ENCODE data around the gene TMEM151B. TPM values are rescaled to one million over a fixed set of nuclear protein-coding genes. Genes with fewer than 3 reads are reported as not detected.

The TMEM151B gene
- total RNA-seq, 1 donor from 2014 or later = not detected

DNA sequence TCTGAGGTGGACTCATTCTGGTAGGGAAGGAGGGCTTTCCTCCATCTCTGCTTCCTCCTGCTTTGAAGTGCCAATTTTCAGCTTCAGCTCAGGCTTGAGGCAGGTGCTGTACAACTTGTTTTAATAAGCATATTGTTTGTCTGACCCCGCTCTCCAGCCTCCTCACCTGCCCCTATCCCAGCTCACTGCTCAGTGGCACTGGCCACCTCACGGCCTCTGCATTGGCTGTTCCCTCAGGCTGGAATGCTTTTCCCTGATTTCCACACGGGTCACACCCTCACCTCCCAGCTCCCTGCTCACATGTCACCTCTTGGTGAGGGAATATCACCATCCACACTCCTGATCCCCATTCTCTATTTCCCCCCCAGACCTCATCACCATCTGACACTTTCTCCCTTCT, 28.6 kb downstream of the TMEM151B start:
- intact Hi-C loops (cut with micrococcal nuclease) = no loop called here

GRCh38 chr6:44300292-44300823, 30.1 kb downstream of the TMEM151B start:
- intact Hi-C loops (cut with micrococcal nuclease) = no loop called here

DNA sequence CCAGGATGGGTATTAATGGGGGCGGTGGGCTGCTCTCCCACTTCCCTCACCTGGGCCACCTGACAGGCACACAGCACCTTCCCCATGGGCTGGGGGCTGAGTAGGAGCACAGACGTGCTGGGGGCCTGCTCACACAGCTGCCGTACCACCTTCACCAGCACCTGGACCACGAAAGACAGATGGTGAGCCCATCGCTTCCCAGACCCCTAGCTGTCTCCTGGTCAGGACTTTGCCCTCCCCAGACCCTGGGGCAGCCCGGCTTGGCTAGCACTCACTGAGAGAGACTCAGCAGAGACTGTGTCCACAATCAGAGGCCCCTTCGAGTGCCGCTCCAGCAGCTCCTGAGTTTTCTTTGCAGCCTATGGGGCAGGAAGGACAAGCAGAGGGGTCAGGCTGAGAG, 30.9 kb downstream of the TMEM151B start:
- intact Hi-C loops (cut with micrococcal nuclease) = no loop called here

- intact Hi-C loops (cut with micrococcal nuclease) = no loop called here
Observed at GRCh38 chr6:44301782-44302564, 31.7 kb downstream of the TMEM151B start.

- intact Hi-C loops (cut with micrococcal nuclease) = no loop called here
Observed at GRCh38 chr6:44302856-44303255, 32.6 kb downstream of the TMEM151B start.

DNA sequence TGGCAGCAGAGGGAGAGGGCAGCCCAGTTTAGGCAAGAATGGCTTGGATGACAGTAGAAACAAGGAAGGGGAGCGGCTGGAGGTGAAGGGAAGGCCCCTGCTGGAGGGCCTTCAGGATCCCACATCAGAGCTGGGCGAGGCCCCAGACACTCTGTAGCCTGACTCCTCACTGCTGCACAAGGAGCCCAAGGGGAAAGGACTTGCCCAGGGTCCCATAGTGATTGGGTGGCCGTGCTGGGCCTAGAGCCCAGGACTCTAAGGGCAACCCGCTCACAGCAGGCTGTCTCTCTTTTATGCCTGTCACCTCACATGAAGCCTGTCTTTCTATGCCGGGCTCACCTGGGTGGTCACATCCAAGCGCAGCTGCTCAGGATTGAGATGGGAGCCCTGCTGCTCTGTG, 33.6 kb downstream of the TMEM151B start:
- intact Hi-C loops (cut with micrococcal nuclease) = loop anchor here (1.0 kb wide), 1 partner anchor 36 kb away; no protein-coding TSS in a partner anchor

DNA sequence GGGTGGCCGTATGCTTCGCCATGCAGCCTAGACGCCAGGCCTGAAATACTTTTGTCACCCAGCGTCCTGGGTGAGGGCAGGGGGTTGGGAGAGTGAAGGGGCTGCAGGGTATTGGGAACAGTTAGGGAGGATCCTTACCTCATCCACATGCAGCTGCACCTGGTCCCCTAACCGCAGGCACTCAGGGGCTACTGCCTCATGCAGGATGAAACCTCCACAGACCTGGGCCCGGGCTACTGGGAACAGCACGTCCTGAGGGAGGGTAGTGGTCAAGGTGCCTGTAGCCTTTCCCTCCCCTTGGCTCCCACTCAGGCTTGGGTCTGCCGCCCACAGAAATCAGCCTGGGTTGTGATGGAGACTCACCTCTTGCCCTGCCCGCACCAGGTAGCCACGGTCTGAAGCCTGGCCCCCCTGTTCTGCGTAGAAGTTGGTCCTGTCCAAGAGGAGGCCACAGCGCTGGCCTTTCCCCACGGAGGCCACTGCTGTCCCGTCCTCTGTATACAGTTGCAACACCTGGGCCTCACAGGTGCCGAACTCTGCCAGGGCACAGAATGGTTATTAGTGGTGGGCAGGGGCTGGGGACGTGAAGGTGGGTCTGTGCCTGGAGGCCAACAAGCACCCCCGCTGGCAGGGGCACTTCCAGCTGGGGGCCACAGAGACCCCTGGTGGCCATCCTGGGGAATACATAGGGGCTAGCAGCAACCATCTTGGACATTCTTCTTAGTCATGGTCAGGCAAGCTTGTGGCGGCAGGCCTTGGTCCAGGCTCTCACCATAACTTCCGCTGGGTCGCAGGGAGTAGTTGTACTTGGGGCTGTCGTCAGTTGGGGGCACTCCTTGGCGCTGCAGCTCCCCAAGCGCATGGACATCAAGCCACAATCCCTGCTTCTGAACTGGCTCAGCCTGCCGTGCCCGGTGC, 34.3 kb downstream of the TMEM151B start:
- intact Hi-C loops (cut with micrococcal nuclease) = loop anchor here (1.0 kb wide), 1 partner anchor 36 kb away; no protein-coding TSS in a partner anchor

DNA sequence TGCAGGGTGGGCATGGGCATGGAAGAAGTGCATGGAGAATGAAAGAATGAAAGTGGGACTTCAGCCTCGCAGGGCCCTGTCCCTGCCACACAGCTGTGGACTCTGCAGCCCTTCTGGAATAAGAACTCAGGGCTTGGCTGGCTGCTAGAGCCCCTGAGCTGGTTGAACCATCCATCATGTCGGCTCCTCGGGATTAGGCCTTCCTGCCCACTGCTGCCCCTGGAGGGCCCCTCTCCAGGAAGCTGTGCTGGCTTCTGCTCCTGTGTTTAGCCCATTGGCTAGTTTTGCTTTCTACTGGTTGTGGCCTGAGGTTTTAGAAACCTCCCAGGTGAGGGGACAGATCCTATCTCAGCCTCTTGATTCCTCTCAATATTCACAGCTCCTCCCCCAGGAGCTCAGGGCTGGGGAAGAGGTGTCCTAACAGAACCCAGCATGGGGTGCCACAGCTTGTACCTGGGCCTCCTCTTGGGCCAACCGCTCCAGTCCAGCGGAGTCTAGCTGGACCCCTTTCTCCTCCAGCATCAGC, 35.0 kb downstream of the TMEM151B start:
- intact Hi-C loops (cut with micrococcal nuclease) = no loop called here

DNA sequence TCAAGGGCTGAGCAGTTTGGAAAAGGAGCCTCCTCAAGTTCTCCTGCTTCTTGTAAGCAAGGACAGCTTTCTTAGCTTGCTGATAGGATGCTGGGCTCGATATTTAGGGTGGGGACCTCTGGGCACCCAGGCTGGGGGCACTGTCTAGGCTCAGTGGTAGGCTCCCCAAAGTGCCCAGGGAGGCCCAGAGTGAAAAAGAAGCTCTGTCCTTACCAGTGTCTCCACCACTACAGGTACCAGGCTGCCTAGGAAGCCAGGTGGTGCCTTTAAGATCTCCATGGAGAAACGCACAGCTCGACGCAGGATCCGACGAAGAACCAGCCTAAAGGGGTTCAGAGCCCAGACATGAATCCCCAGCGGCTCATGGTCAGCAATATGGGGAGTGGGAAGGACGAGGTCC, 36.5 kb downstream of the TMEM151B start:
- intact Hi-C loops (cut with micrococcal nuclease) = no loop called here

DNA sequence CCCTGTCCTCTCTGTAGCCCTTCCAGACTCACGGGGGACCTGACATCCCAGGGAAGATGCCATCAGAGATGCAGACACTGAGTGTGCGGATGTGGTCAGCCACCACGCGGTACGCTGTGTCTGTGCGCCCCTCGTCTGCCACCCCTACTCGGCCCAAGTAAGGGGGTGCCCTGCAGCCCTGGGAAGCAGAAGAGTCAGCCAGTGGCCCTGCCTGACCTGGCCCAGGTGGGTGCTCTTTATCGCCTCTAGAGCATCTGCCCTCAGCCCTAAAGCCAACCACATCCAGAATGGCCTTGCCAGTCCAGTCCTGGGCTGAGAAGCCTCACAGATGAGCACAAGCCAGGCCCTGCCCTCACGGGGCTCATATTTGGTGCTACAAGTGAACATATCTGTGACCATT, 37.0 kb downstream of the TMEM151B start:
- intact Hi-C loops (cut with micrococcal nuclease) = no loop called here

GRCh38 chr6:44309092-44309491, 38.8 kb downstream of the TMEM151B start:
- intact Hi-C loops (cut with micrococcal nuclease) = no loop called here

GRCh38 chr6:44309631-44310030, 39.4 kb downstream of the TMEM151B start:
- intact Hi-C loops (cut with micrococcal nuclease) = loop anchor here (10.0 kb wide), 1 partner anchor 535 kb away; the partner anchor contains the start of gene VEGFA

- intact Hi-C loops (cut with micrococcal nuclease) = loop anchor here (10.0 kb wide), 1 partner anchor 535 kb away; the partner anchor contains the start of gene VEGFA
Observed at GRCh38 chr6:44310241-44310640, 40.0 kb downstream of the TMEM151B start.

DNA sequence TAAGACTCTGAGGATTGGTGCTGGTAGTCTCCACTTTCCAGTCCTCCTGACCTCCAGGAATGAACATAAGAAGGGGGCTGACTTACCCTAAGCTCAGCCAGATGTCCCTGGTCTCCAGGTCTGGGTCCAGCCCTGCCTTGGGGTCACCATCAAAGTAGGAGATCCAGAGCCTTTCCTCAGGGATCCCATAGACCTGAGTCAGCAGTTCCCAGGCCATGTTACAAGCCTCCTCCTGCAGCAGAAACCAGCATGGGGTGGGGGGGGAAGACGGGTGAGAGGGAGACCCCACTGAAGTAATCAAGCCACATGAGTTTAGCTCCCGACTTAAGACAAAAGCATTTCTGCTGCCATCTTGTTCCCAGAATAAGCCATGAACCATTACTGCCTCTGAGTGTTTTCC, 41.1 kb downstream of the TMEM151B start:
- intact Hi-C loops (cut with micrococcal nuclease) = loop anchor here (10.0 kb wide), 1 partner anchor 537 kb away; the partner anchor contains the start of gene VEGFA

DNA sequence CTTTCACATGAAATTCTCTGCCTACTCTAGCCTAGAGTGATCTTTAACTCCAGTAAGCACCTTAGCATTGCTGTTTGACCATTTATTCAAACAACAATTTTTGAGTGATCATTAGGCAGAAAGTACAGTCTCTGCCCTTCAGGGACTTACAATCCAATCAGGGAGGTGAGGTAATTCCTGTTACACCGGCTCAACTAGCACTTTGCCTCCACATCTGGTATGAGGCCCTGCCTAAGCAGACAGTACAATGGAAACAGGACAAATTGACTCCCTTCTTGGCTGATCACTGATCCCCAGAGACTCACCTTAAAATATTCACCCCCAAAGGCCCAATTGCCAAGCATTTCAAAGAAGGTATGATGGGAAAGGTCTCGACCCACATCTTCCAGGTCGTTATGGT, 41.5 kb downstream of the TMEM151B start:
- intact Hi-C loops (cut with micrococcal nuclease) = loop anchor here (10.0 kb wide), 1 partner anchor 537 kb away; the partner anchor contains the start of gene VEGFA

GRCh38 chr6:44312901-44313788, 42.9 kb downstream of the TMEM151B start, which contains the start of gene AARS2:
Gene AARS2, minus strand, starts transcription at chr6:44313347. Its CDS starts 24 bp downstream, at chr6:44313323.
- intact Hi-C loops (cut with micrococcal nuclease) = loop anchor here (1.0 to 10.0 kb wide), 8 partner anchors 25 to 684 kb away; partner anchors contain the start of genes CDC5L, GTPBP2, NFKBIE and VEGFA

- intact Hi-C loops (cut with micrococcal nuclease) = loop anchor here (10.0 kb wide), 1 partner anchor 540 kb away; the partner anchor contains the start of gene VEGFA
Observed at GRCh38 chr6:44314657-44315056, 44.4 kb downstream of the TMEM151B start.

- intact Hi-C loops (cut with micrococcal nuclease) = loop anchor here (10.0 kb wide), 1 partner anchor 541 kb away; the partner anchor contains the start of gene VEGFA
Observed at GRCh38 chr6:44315516-44315915, 45.3 kb downstream of the TMEM151B start.

- intact Hi-C loops (cut with micrococcal nuclease) = loop anchor here (10.0 kb wide), 1 partner anchor 541 kb away; the partner anchor contains the start of gene VEGFA
Observed at GRCh38 chr6:44315951-44316350, 45.7 kb downstream of the TMEM151B start.

GRCh38 chr6:44316481-44316880, 46.2 kb downstream of the TMEM151B start:
- intact Hi-C loops (cut with micrococcal nuclease) = loop anchor here (10.0 kb wide), 1 partner anchor 542 kb away; the partner anchor contains the start of gene VEGFA
